HCT116 (cell line): Measurements from ENCODE around the gene LNP1. TPM values are rescaled to one million over a fixed set of nuclear protein-coding genes. Genes with fewer than 3 reads are reported as not detected.

Experiments
- ATAC-seq: fragments of 200-7000 bp; cut with Tn5 transposase; 2 replicates; pipeline ENCODE4 v1.9.1; 2020; ENCODE audit warnings: mild to moderate bottlenecking, moderate library complexity
- BruUV-seq: library from RNA; stranded (reverse); fragments of 400-500 nt; replicated peaks from 2 replicates; lab custom pipeline; 2021; lab: Mats Ljungman, UMichigan
- CTCF ChIA-PET: fragments of 300-600 bp; sonication (Branson Sonifier 250); formaldehyde crosslinking; loops from one replicate; lab custom pipeline; 2021; ENCODE audit warnings: antibody characterized with exemption; lab: Charles Lee
- POLR2A ChIA-PET: fragments of 300-600, 350-600 bp; sonication (Branson Sonifier 250); formaldehyde crosslinking; loops from one replicate; lab custom pipeline; 2021; ENCODE audit warnings: antibody characterized with exemption; lab: Charles Lee
- RAD21 ChIA-PET, 2 experiments: fragments of 300-600 bp; sonication (Branson Sonifier 250); formaldehyde crosslinking; loops; one replicate each; lab custom pipeline; 2023; ENCODE audit warnings: low total read pairs in 2 of 2; ENCODE audit not compliant: uncharacterized antibody in 2 of 2, unreplicated experiment in 2 of 2, low non-redundant PET in 1 of 2; lab: Charles Lee
- DNase-seq: peaks from one replicate; pipeline ENCODE4 v3.0.0-alpha.2; 2010; ENCODE audit warnings: low read depth, low spot score
- H2AFZ ChIP-seq: fragments of 200-600 bp; shearing (Covaris generic), sonication (generic); 2 replicates; pipeline ENCODE4 v1.6.1; 2017; ENCODE audit warnings: low read depth, mixed run types, mixed read lengths, antibody characterized with exemption, low read length; ENCODE audit not compliant: poor library complexity, severe bottlenecking
- H3K27ac ChIP-seq: 2 replicates; pipeline ENCODE4 v1.5.1; 2012; ENCODE audit warnings: low read depth, low read length
- H3K27me3 ChIP-seq: fragments of 200-600 bp; sonication (generic); 2 replicates; pipeline ENCODE4 v1.6.1; 2016; ENCODE audit warnings: mixed run types, low read length, mixed read lengths; ENCODE audit not compliant: insufficient read depth
- H3K36me3 ChIP-seq, 2 experiments: fragments of 200-500 bp in 1 of 2; fragments of 200-600 bp in 1 of 2; sonication (Bioruptor generic) in 1 of 2; sonication (generic) in 1 of 2; 2 replicates each; pipeline versions ENCODE4 v1.5.1 to v1.6.1; 2014 to 2016; ENCODE audit warnings: low read length in 2 of 2, inconsistent platforms in 1 of 2, mixed read lengths in 1 of 2, mixed run types in 1 of 2; ENCODE audit not compliant: insufficient read depth in 2 of 2, control insufficient read depth in 1 of 2
- H3K4me1 ChIP-seq, 2 experiments: fragments of 200-600 bp in 1 of 2; sonication (generic) in 1 of 2; 2 replicates each; pipeline versions ENCODE4 v1.5.1 to v1.6.1; 2012 to 2017; ENCODE audit warnings: low read length in 2 of 2, inconsistent platforms in 1 of 2, mild to moderate bottlenecking in 1 of 2, mixed read lengths in 1 of 2, mixed run types in 1 of 2, moderate library complexity in 1 of 2; ENCODE audit not compliant: insufficient read depth in 2 of 2, control insufficient read depth in 1 of 2
- H3K4me2 ChIP-seq: fragments of 200-600 bp; sonication (generic); 2 replicates; pipeline ENCODE4 v1.6.1; 2017; ENCODE audit warnings: mixed run types, low read length, mixed read lengths
- H3K4me3 ChIP-seq, 2 experiments: fragments of 200-600 bp in 1 of 2; sonication (generic) in 1 of 2; replicated peaks in 1 of 2; 2 replicates each; pipeline ENCODE4 v1.5.1; 2011 to 2016; ENCODE audit warnings: low read length in 2 of 2, control low read depth in 1 of 2, low read depth in 1 of 2, mild to moderate bottlenecking in 1 of 2, mixed read lengths in 1 of 2, mixed run types in 1 of 2
- H3K79me2 ChIP-seq: fragments of 200-600 bp; sonication (generic); 2 replicates; pipeline ENCODE4 v1.6.1; 2017; ENCODE audit warnings: mild to moderate bottlenecking, mixed run types, low read length, moderate library complexity, mixed read lengths; ENCODE audit not compliant: insufficient read depth
- H3K9ac ChIP-seq: fragments of 200-600 bp; sonication (generic); 2 replicates; pipeline ENCODE4 v1.6.1; 2016; ENCODE audit warnings: low read length, mixed read lengths
- H3K9me2 ChIP-seq: fragments of 200-600 bp; sonication (generic), shearing (Covaris generic); 2 replicates; pipeline ENCODE4 v1.6.1; 2017; ENCODE audit warnings: mixed run types, mild to moderate bottlenecking, moderate library complexity; ENCODE audit not compliant: insufficient read depth
- H3K9me3 ChIP-seq, 2 experiments: fragments of 200-500 bp in 1 of 2; fragments of 200-600 bp in 1 of 2; sonication (Bioruptor generic) in 1 of 2; sonication (generic) in 1 of 2; 2 replicates each; pipeline ENCODE4 v1.6.1; 2014 to 2017; ENCODE audit warnings: low read length in 2 of 2, mixed read lengths in 2 of 2, inconsistent platforms in 1 of 2, low read depth in 1 of 2, mild to moderate bottlenecking in 1 of 2, mixed run types in 1 of 2, moderate library complexity in 1 of 2; ENCODE audit not compliant: control insufficient read depth in 1 of 2, insufficient read depth in 1 of 2
- H4K20me1 ChIP-seq: fragments of 200-600 bp; sonication (generic), shearing (Covaris generic); 2 replicates; pipeline ENCODE4 v1.6.1; 2017; ENCODE audit warnings: mixed run types, mild to moderate bottlenecking, moderate library complexity; ENCODE audit not compliant: insufficient read depth
- CBX3 ChIP-seq: IDR thresholded peaks from 2 replicates; pipeline ENCODE4 v1.6.1; 2012; ENCODE audit warnings: low read depth
- CEBPB ChIP-seq: IDR thresholded peaks from 2 replicates; pipeline ENCODE4 v1.6.1; 2012; ENCODE audit warnings: low read depth
- ELF1 ChIP-seq: IDR thresholded peaks from 2 replicates; pipeline ENCODE4 v1.6.1; 2012; ENCODE audit warnings: low read depth, borderline replicate concordance
- EZH2 ChIP-seq: fragments of 200-600 bp; sonication (generic); IDR thresholded peaks from 2 replicates; pipeline ENCODE4 v1.6.1; 2017; ENCODE audit warnings: antibody characterized with exemption, mixed run types
- EZH2phosphoT487 ChIP-seq: fragments of 200-600 bp; IDR thresholded peaks from 2 replicates; pipeline ENCODE4 v1.6.1; 2018; ENCODE audit warnings: antibody characterized with exemption, borderline replicate concordance
- FOSL1 ChIP-seq: IDR thresholded peaks from 2 replicates; pipeline ENCODE4 v1.6.1; 2012; ENCODE audit warnings: low read depth
- JUND ChIP-seq: IDR thresholded peaks from 2 replicates; pipeline ENCODE4 v1.6.1; 2012
- POLR2A ChIP-seq: IDR thresholded peaks from 2 replicates; pipeline ENCODE4 v1.7.0; 2011; ENCODE audit warnings: borderline replicate concordance; ENCODE audit not compliant: insufficient read depth, insufficient read length; ENCODE audit errors: extremely low read depth
- RAD21 ChIP-seq: IDR thresholded peaks from 2 replicates; pipeline ENCODE4 v1.6.1; 2012; ENCODE audit warnings: low read depth, mild to moderate bottlenecking
- SP1 ChIP-seq: IDR thresholded peaks from 2 replicates; pipeline ENCODE4 v1.6.1; 2012; ENCODE audit warnings: low read depth
- SRF ChIP-seq: IDR thresholded peaks from 2 replicates; pipeline ENCODE4 v1.6.1; 2012; ENCODE audit warnings: low read depth
- YY1 ChIP-seq: IDR thresholded peaks from 2 replicates; pipeline ENCODE4 v1.6.1; 2011; ENCODE audit warnings: low read length, low read depth, moderate library complexity, mild to moderate bottlenecking; ENCODE audit not compliant: insufficient replicate concordance; ENCODE audit errors: extremely low read depth
- ZFX ChIP-seq: fragments of 450-650 bp; IDR thresholded peaks from 2 replicates; pipeline ENCODE4 v1.6.1; 2017
- intact Hi-C: fragments of 100-400 bp; cut with micrococcal nuclease; formaldehyde crosslinking; loops from 2 replicates; pipeline ENCODE4 v1.10.0; 2022
- total RNA-seq: library from RNA; stranded (reverse); gene quantifications from one replicate; pipeline ENCODE4 v1.2.1, GENCODE V29; 2021; ENCODE audit not compliant: unreplicated experiment
- TF ChIP-seq, protein P1 (sequence below): IDR thresholded peaks from 2 replicates; pipeline ENCODE4 v1.6.1; 2012; ENCODE audit warnings: low read depth
- TF ChIP-seq, protein P2 (sequence below): IDR thresholded peaks from 2 replicates; pipeline ENCODE4 v1.6.1; 2012
- TF ChIP-seq, protein P3 (sequence below): IDR thresholded peaks from 2 replicates; pipeline ENCODE4 v1.6.1; 2011; ENCODE audit warnings: mild to moderate bottlenecking, low read length, moderate library complexity; ENCODE audit not compliant: insufficient replicate concordance; ENCODE audit errors: extremely low read depth
- TF ChIP-seq, protein P4 (sequence below): IDR thresholded peaks from 2 replicates; pipeline ENCODE4 v1.6.1; 2012

Gene LNP1
- total RNA-seq, 1 experiment from 2014 or later = 1.6 TPM

DNA sequence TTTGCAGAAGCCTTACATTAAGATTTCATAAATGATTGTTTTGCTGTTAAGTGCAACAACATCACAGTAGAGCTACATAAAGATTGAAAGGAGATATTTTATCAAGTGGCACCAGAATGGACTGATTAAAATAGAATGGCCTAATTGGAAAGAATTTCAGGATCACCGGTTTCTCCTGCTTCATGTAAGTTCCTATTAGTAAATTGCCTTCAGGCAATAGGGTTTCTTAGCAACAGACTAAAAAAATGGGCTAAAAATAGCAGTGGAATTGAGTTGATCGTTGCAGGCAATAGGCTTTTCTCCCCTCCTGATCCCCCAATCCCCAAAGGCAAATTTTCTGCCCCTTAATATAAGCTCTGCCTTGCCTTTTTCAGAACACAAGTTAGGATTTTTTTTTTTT, 917 bp downstream of the LNP1 start:
- intact Hi-C loops = no loop called here
- ATAC-seq (no peak), DNase-seq (no peak)
- ChIA-PET CTCF (no interaction called here), POLR2A (interaction anchor here (0.9 to 1.6 kb wide), 2 partner anchors 12 to 67 kb away, joined by 3 read pairs; no protein-coding TSS in a partner anchor), RAD21 (no interaction called here)
- no peaks in the 10 kb centered on the region for H3K9me2 ChIP-seq
- no peaks in the 10 kb centered on the region for H3K36me3 ChIP-seq
- H3K4me3 ChIP-seq = no peak overlapping the region
- no peak for TF ChIP-seq ELF1
- no peak for TF ChIP-seq SRF
- TF ChIP-seq SP1 = no peak
- no peak for TF ChIP-seq FOSL1
- no peak for TF ChIP-seq CEBPB
- TF ChIP-seq, protein P1, sequence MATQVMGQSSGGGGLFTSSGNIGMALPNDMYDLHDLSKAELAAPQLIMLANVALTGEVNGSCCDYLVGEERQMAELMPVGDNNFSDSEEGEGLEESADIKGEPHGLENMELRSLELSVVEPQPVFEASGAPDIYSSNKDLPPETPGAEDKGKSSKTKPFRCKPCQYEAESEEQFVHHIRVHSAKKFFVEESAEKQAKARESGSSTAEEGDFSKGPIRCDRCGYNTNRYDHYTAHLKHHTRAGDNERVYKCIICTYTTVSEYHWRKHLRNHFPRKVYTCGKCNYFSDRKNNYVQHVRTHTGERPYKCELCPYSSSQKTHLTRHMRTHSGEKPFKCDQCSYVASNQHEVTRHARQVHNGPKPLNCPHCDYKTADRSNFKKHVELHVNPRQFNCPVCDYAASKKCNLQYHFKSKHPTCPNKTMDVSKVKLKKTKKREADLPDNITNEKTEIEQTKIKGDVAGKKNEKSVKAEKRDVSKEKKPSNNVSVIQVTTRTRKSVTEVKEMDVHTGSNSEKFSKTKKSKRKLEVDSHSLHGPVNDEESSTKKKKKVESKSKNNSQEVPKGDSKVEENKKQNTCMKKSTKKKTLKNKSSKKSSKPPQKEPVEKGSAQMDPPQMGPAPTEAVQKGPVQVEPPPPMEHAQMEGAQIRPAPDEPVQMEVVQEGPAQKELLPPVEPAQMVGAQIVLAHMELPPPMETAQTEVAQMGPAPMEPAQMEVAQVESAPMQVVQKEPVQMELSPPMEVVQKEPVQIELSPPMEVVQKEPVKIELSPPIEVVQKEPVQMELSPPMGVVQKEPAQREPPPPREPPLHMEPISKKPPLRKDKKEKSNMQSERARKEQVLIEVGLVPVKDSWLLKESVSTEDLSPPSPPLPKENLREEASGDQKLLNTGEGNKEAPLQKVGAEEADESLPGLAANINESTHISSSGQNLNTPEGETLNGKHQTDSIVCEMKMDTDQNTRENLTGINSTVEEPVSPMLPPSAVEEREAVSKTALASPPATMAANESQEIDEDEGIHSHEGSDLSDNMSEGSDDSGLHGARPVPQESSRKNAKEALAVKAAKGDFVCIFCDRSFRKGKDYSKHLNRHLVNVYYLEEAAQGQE = no peak
- no peak for TF ChIP-seq ZFX
- H3K9me3 ChIP-seq = no peaks in the 10 kb centered on the region
- H3K27me3 ChIP-seq = no peaks in the 10 kb centered on the region
- H3K4me2 ChIP-seq = no peak overlapping the region; the same call in 1 of the 2 replicates
- BruUV-seq = no TSS peak
- peaks cover 14 to 24% of the 10 kb centered on the region in 2 experiments for H3K4me1 ChIP-seq
- no peak overlapping the region for H3K27ac ChIP-seq
- no peak overlapping the region for H2AFZ ChIP-seq
- no peak overlapping the region for H3K9ac ChIP-seq
- peaks cover 37% of the 10 kb centered on the region for H3K79me2 ChIP-seq
- H4K20me1 ChIP-seq = no peaks in the 10 kb centered on the region

- intact Hi-C loops = no loop called here
- RAD21 ChIA-PET = no interaction called here
- Histone ChIP-seq H3K79me2 (peaks cover 31% of the 10 kb centered on the region), H3K27ac (no peak overlapping the region), H3K36me3 (no peaks in the 10 kb centered on the region), H3K4me3 (no peak overlapping the region), H3K27me3 (no peaks in the 10 kb centered on the region), H3K9me3 (no peaks in the 10 kb centered on the region), H3K4me2 (no peak overlapping the region), H3K9ac (no peak overlapping the region), H3K4me1 (peaks cover 14 to 24% of the 10 kb centered on the region in 2 experiments), H3K9me2 (no peaks in the 10 kb centered on the region), H4K20me1 (no peaks in the 10 kb centered on the region), H2AFZ (no peak overlapping the region)
- no peak for DNase-seq
- no peak for ATAC-seq
- POLR2A ChIA-PET = no interaction called here
- no TSS peak for BruUV-seq
- CTCF ChIA-PET = interaction anchor here (0.6 kb wide), 1 partner anchor 189 kb away, joined by 3 read pairs; no protein-coding TSS in a partner anchor
- no peak for TF ChIP-seq RAD21
- TF ChIP-seq EZH2phosphoT487 = no peak
- TF ChIP-seq FOSL1 = no peak
- TF ChIP-seq JUND = no peak
- no peak for TF ChIP-seq YY1
- no peak for TF ChIP-seq CEBPB
- TF ChIP-seq ZFX = no peak
- TF ChIP-seq, protein P2, sequence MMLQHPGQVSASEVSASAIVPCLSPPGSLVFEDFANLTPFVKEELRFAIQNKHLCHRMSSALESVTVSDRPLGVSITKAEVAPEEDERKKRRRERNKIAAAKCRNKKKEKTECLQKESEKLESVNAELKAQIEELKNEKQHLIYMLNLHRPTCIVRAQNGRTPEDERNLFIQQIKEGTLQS = no peak
- TF ChIP-seq, protein P3, sequence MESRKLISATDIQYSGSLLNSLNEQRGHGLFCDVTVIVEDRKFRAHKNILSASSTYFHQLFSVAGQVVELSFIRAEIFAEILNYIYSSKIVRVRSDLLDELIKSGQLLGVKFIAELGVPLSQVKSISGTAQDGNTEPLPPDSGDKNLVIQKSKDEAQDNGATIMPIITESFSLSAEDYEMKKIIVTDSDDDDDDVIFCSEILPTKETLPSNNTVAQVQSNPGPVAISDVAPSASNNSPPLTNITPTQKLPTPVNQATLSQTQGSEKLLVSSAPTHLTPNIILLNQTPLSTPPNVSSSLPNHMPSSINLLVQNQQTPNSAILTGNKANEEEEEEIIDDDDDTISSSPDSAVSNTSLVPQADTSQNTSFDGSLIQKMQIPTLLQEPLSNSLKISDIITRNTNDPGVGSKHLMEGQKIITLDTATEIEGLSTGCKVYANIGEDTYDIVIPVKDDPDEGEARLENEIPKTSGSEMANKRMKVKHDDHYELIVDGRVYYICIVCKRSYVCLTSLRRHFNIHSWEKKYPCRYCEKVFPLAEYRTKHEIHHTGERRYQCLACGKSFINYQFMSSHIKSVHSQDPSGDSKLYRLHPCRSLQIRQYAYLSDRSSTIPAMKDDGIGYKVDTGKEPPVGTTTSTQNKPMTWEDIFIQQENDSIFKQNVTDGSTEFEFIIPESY = no peak
- TF ChIP-seq CBX3 = no peak
- no peak for TF ChIP-seq POLR2A
- no peak for TF ChIP-seq SP1
- TF ChIP-seq, protein P4, sequence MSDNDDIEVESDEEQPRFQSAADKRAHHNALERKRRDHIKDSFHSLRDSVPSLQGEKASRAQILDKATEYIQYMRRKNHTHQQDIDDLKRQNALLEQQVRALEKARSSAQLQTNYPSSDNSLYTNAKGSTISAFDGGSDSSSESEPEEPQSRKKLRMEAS = no peak
- TF ChIP-seq EZH2 = no peak
Observed at GRCh38 chr3:100402891-100403290, 1.6 kb downstream of the LNP1 start.
